ENCODE results near the gene ANKMY1. TPM values are rescaled to one million over a fixed set of nuclear protein-coding genes. Genes with fewer than 3 reads are reported as not detected.

ANKMY1 gene
- total and polyA plus RNA-seq, 2 of the 13 experiments (the other 11 are each of a cell fraction or from before 2014, with no cell fraction given) = 11.7 to 18.8 TPM

- H3K4me1 ChIP-seq (ENCODE audit: insufficient read depth, low read length) = peaks cover 27% of the 10 kb centered on the region
- peaks cover 6% of the 10 kb centered on the region for H3K79me2 ChIP-seq (ENCODE audit: insufficient read depth, low read length)
- H3K27me3 ChIP-seq (ENCODE audit: control insufficient read depth in 1 of 2, insufficient read depth in 2 of 2, low read length in 2 of 2) = no peaks in the 10 kb centered on the region
- H2AFZ ChIP-seq (ENCODE audit: low read length) = no peak overlapping the region
- H3K36me3 ChIP-seq (replicated peaks in 1 of 2; ENCODE audit: control insufficient read depth in 1 of 2, insufficient read depth in 2 of 2, low read length in 2 of 2) = peaks cover 0 to 14% of the 10 kb centered on the region in 2 experiments; a peak in 3 of 5 replicates
- no TSS peak for BruUV-seq (replicated peaks)
- H3K4me3 ChIP-seq (replicated peaks in 1 of 3; ENCODE audit: insufficient read depth in 1 of 3, low read depth in 2 of 3, low read length in 3 of 3) = no peak overlapping the region
- in situ Hi-C loops (cut with HindIII; ENCODE audit: extremely low pct_ligation_motif_present, low pct_unique_long_range_greater_than_20kb) (loop anchor here (25.0 kb wide), 1 partner anchor 638 kb away; no protein-coding TSS in a partner anchor), intact Hi-C loops (cut with micrococcal nuclease; ENCODE audit: unreplicated experiment) (no loop called here)
- CTCF ChIA-PET (ENCODE audit: low intra/inter-chr PET ratio, low total read pairs) = no interaction called here
- ATAC-seq (no peak), FAIRE-seq (no peak), DNase-seq (ENCODE audit: low spot score) (no peak)
- POLR2A ChIA-PET = interaction anchor here (1.1 to 1.7 kb wide), 2 partner anchors 8 to 30 kb away, joined by 3 to 5 read pairs; no protein-coding TSS in a partner anchor
- 94% methylated on average over 15 of the region's 21 CpGs for WGBS (ENCODE audit: low lambda C conversion rate)
- no peaks in the 10 kb centered on the region for H3K9me3 ChIP-seq (ENCODE audit: low read length)
- H3K9ac ChIP-seq (ENCODE audit: insufficient read depth, low read depth, low read length) = no peak overlapping the region
- H3K27ac ChIP-seq (ENCODE audit: extremely low read length, insufficient read depth, low read length) = no peak overlapping the region
- H4K20me1 ChIP-seq (ENCODE audit: insufficient read depth, low read length) = peaks cover 3% of the 10 kb centered on the region; the same call in 1 of the 2 replicates
- no peak overlapping the region for H3K4me2 ChIP-seq (ENCODE audit: low read depth, low read length)
- TF ChIP-seq ZNF878 (CRISPR knock-in tag; IDR thresholded peaks at IDR 0.05) = no peak
- no peak; the same call in 1 of the 2 replicates for TF ChIP-seq ZNF274 (CRISPR knock-in tag; IDR thresholded peaks at IDR 0.05)
- TF ChIP-seq SP5 (CRISPR knock-in tag; IDR thresholded peaks at IDR 0.05; ENCODE audit: borderline replicate concordance, low read depth) = no peak
- TF ChIP-seq ZNF407 (CRISPR knock-in tag; IDR thresholded peaks at IDR 0.05; ENCODE audit: not compliant biosample characterization) = no peak
- TF ChIP-seq AGO1 (IDR thresholded peaks at IDR 0.05; ENCODE audit: low read depth, low read length, poor library complexity, severe bottlenecking) = peak; percentile 60
- TF ChIP-seq FOXA1 (IDR thresholded peaks at IDR 0.05) = no peak
- no peak for TF ChIP-seq FOXA1 (CRISPR knock-in tag; IDR thresholded peaks at IDR 0.05)
- TF ChIP-seq PRDM15 (CRISPR knock-in tag; IDR thresholded peaks at IDR 0.05) = no peak
- TF ChIP-seq POLR2G (IDR thresholded peaks at IDR 0.05; ENCODE audit: low read depth, low read length) = peak; percentile 23; the same call in 1 of the 2 replicates
- TF ChIP-seq NR1H2 (CRISPR knock-in tag; IDR thresholded peaks at IDR 0.05; ENCODE audit: borderline replicate concordance, low read depth) = no peak
- 0 out of 2 replicates have a peak, but pooled peaks have one; percentile 28 for TF ChIP-seq PCBP1 (IDR thresholded peaks at IDR 0.05; ENCODE audit: borderline replicate concordance, low read depth, low read length)
Measured at GRCh38 chr2:240574386-240575100, 16.8 kb upstream of the ANKMY1 start.

Data from HepG2 (cell line).